HG03571 (cell line): ENCODE data around the gene IL17REL.

ENCODE experiments used
- ATAC-seq: cut with Tn5 transposase; IDR thresholded peaks from one replicate; pipeline ENCODE4 v1.9.1; 2021; ENCODE audit not compliant: unreplicated experiment

Gene IL17REL

DNA sequence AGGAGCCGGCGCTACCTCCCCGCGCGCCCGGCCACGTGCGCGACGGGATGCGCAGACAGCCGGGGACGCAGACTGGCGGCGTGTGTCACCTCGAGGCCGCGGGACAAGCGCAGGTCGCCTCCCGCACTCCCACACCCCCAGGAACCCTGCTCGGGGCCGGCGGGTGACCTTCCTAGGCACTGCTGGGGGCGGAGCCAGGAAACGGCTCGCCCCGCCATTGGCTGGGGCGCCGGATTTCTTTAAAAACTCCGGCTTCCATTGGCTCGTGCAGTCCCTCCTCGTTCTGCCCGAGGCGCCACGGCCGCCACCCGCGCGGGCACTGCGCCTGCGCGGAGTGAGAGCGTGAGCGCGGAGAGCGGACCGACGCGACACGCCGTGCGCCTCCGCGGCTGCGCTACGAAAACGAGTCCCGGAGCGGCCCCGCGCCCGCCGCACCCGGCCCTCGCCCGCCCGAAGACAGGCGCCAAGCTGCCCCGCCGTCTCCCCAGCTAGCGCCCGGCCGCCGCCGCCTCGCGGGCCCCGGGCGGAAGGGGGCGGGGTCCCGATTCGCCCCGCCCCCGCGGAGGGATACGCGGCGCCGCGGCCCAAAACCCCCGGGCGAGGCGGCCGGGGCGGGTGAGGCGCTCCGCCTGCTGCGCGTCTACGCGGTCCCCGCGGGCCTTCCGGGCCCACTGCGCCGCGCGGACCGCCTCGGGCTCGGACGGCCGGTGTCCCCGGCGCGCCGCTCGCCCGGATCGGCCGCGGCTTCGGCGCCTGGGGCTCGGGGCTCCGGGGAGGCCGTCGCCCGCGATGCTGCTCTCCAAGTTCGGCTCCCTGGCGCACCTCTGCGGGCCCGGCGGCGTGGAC, 52.2 kb downstream of the IL17REL start, which contains the start of gene PIM3:
PIM3 (plus strand) TSS at position 614 of the 846 bp plus-strand sequence; CDS start at position 790, 176 bp downstream.
- ATAC-seq: peak; percentile 42

DNA sequence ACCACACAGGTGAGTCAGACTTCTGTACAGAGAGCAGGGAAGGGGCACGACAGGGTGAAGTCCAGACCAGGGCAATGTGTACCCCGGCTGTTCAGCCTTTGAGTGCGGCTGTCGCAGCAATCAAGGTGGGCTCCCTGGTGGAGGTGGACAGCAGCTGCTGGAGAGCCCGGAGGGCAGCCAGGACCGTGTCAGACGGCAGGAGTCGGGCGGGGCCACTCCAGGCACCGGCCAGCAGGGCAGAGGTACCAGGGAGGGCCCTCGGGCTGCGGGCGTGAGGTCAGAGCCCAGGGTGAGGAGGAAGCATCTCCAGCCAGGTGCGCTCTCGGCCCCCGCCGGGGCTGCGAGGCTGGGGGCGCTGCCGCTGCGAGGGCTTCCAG, 52.8 kb downstream of the IL17REL start:
- ATAC-seq: no peak

DNA sequence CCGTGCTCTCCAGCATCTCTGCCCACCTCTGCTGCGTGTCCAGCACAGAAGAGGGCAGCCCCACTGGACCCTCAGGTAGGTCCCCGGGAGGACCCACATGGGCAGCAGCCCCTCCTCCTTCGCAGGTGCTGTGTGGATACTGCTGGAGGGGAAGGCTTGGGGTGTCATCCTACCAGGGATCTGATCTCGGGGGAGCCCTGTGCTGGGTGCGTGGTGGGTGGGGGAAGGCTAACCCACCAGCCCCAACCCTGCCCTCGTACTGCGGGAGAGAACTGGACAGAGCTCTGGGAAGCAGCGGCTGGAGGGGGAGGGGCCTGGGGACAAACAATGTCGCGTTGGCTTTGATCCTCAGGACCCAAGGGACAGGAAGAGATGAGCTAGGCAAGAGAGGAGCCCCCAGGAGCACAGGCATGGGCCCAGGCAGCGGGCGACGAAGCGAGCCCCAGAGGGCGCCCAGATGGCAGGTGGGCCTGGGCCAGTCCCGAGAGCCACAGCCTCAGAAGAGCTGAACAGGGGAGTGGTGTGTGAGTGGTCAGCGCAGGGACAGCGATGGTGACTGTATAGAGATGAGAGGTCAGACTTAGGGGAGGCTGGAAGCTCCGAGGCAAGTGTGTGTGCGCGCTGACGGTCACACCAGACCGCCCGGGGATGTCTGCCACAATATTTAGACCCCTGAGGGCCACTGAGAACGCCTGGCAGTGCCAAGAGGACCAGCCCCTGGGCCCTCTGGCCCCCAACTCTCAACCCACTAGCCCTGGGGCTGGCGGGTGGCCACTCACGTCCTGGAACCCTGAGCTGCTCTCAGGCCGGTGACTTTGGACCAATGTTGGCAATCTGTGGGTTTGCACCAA, 53.4 kb downstream of the IL17REL start:
- ATAC-seq: no peak

DNA sequence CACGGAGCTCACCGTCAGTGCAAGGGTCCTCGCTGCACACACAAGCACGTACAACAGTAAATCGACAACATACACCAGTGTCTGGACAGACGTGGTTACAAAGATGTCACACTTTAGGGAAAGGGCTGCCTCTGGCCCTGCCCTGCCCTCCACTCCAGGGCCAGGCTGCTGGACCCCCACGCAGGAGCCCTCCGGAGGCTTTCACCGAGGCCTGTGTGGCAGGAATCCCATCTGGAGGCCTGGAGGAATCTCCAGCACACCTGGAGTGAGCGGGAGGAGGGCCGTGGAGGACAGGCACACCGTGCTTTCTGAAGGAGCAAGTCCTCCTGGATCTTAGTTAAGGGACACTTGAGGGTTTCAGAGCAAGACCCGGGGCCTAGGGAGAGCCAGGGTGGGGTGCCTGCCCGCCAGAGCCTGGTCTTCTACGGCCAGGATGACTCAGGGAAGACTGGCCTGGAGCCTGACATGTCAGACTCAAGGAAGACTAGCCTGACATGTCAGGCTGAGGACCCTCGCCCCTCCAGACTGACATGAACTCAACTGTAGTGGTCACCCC, 54.1 kb downstream of the IL17REL start:
- ATAC-seq: no peak

DNA sequence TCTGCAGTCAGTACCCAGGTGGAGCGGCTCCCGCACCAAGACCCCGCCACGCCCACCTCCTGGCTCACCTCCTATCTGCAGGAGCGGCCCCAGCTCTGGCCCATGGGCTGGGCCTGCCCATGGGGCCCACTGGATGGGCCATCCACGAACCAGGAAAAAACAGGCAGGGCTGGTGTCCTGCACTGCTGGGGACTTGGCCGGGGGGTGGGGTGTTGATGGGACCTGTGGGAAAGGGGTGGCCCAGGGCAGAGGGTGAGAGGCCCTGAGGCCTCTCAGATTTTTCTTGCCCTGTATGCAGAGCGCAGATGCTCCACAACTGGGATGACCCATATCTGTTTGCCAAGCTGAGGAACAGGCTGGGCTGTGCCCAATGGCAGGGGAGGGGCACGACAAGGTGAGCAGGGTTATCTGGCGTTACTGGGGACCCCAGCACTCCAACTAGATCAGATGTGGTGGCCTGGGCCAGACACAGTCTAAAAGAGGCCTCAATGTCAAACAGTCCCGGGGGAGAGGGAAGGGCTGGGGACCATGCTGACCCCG, 54.7 kb downstream of the IL17REL start:
- no peak for ATAC-seq

DNA sequence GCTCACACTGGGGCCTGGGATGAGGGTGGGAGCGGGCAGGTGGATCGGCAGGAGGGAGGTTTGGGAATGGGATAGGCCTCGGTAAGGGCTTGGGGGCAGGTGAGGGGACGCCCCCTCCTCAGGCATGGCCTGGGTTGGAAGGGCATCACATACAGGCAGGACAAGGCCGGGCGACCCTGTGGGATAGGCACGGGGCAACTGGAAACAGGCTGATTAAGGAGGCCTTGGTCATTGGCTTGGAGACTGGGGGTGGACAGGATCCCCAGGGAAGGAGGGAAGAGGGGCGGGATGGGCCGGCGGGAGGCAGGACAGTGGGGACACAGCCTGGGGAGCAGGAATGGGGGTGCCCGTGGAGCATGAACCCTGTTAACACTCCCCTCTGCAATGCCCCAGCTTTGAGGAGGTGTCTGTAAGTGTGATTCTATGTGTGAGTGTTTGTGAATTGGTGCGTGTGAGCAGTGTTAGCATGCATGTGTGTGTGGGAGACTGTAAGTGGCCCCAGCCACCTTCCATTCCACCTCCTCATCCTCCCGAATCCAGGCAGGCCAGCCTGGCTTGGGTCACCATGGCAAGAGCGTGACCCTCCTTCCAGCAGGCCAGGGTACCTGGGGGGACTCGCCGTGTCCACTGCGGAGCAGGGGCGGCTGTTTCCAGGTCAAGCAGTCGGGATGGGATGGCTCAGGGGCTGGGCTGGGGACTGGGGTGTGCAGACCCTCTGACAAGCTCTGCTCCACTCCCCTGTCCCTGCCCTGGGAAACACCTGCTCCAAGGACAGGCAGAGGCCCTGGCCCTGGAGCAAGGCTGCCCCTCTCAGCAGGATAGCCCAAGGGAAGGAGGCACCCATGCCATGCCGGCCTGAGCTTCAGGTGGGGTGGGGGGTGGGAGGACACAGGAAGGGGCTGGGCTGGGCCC, 55.4 kb downstream of the IL17REL start:
- ATAC-seq: no peak

DNA sequence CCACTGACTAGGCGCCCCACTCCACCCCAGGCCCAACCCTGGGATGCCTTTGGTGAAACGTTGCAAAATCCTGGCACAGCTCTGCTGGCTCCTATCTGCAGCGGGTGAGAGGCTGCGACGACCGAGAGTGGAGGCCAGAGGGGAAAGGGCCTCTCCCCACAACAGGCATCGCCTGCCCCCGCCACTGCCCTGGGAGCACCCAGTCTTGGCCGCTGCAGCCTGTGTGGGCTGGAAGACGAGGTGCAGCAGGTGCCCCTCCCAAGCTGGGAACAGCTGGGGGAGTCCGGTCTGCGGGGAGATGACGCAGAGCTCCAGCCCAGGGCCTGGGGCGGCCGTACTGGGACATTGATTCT, 56.2 kb downstream of the IL17REL start:
- ATAC-seq: no peak

DNA sequence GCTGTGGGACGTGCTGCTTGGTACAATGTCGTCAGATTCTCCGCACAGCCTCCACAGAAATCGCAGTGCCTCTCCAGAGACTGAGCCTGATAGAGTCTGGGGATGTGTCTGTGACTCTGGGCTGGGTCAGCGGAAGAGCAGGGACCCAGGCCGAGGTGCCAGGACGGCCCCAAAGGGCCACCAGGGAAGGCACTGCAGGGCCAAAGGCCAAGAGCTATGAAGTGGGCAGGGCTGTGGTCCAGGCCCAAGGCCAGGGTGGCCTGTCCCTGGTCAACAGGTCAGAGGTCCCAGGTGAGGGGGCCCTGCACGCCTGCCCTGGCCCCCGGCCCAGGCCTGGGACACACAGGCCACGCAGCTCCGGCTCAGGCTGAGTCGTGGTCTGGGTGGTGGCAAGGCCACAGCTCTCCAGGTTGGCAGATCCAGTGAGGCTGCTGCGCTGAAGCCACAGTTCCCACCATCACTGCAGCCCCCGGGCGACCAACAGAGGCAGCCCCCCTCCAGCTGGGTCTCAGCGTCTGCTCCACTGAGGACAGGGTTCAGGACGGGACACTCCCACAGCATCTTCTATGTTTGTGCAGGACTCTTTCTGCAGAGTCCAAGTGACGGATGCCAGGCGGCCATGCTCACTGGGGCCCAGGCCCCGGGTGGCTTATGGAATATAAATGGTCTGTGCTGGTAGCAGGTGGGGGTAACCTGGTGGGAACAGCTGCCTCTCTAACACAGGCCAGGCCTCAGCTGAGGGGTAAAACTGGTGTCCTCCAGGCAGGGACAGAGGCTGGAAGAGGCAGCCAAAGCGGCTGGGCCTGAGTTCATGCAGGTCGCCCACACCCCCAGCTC, 56.8 kb downstream of the IL17REL start:
- no peak for ATAC-seq

DNA sequence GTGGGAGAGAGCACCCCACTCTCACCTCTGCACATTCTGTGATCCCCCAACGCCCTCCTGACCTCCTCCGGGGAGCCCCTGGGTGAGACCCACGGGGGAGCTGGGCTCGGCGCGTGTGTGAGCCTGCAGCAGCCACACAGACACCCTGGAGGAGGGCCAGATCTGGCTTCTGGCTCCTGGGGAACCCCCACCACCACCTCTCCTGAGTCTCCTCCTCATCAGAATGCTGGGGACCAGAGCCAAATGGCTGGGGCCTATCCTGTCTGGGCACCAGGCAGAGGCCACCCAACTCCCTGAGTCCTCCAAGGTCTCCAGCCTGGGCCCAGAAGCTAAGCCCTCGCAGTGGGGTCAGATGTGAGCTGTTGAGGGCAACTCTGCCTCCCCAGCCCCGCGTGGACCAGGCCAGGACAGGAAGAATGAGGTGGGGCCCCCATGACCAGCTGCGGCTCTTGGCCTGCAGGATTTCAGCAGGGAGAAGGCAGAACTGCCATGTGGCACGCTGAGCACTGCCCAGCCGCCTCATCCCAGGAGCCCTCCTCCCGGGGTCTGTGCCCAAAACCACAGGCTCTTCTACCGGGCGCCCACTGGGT, 57.5 kb downstream of the IL17REL start:
- no peak for ATAC-seq

DNA sequence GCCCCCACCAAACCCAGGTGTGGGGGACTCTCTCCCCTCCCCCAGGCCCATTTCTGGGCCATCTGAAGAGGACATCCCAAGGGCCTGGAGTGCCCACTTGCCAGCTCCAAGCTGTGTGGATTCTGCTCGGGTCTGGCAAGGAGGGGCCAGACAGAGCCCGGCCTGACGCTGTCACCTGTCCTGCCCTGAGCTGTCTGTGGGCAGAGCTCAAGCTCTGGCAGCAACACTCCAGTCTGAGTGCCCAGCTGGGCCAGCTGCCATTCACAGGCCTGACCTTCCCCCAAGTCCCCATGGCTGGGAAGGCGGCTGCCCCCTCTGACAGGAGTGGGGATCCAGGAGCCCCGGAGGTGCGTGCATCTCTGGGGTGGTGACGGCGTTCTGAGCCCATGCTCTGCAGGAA, 58.2 kb downstream of the IL17REL start:
- no peak for ATAC-seq

DNA sequence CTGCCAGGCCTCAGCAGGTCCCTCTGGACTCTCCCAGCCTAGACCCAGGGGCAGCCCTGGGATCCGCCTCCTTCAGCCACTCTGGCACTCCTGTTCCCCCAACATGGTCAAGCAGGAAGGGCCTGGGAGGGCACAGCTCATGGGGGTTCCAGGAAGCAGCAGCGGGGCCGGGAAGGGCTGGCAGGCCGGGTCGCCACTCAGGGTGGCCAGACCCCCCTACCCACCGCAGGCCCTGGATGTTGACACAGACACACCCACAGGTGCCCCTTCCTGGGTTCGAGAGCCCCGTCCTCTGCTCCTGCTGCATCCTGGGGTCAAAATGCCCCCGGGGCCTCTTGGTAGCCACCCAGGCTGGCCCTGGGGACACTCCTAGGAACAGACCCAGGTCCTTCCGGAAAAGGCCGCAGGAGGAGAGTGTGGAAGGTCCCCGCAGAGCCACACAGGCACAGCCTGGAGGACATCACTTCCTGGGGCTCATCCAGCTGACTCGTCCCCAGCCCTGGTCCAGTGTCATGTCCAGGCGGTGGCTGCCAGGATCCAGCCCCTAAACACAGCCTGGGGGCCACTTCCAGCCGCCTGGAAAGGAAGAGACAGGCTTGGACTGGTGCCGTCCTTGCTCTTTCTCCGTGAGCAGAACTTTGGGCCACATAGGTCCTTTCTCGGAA, 58.8 kb downstream of the IL17REL start:
- no peak for ATAC-seq

DNA sequence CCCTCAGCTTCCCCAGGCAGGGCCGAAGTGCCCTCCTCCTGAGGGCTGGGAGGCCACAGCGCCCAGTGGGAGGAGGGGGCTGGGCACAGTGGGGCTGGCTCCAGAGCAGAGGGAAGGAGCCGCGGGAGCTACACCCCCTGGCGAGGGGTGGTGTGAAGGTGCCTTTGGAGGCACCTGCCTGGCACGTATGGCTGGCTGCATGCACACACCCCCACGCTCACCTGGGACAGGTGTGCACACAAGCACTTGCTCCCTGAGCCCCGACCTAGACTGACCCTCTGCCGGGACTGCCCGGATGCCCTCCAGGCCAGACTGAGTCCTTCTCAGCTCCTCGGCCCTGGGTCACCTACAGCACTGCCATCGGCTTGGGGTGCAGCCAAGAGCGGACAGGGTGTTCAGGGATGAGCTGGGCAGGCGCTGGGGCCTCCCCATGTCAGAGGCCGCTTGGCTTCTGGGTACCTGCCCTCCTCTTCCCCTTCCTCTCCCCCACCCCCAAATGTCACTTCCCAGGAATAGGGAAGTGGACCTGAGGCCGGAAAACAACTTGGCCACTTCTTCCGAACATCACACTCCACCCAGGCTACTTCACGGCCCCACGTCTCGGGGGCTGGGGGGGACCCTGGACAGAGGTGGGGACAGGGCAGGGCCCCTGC, 59.4 kb downstream of the IL17REL start:
- no peak for ATAC-seq

DNA sequence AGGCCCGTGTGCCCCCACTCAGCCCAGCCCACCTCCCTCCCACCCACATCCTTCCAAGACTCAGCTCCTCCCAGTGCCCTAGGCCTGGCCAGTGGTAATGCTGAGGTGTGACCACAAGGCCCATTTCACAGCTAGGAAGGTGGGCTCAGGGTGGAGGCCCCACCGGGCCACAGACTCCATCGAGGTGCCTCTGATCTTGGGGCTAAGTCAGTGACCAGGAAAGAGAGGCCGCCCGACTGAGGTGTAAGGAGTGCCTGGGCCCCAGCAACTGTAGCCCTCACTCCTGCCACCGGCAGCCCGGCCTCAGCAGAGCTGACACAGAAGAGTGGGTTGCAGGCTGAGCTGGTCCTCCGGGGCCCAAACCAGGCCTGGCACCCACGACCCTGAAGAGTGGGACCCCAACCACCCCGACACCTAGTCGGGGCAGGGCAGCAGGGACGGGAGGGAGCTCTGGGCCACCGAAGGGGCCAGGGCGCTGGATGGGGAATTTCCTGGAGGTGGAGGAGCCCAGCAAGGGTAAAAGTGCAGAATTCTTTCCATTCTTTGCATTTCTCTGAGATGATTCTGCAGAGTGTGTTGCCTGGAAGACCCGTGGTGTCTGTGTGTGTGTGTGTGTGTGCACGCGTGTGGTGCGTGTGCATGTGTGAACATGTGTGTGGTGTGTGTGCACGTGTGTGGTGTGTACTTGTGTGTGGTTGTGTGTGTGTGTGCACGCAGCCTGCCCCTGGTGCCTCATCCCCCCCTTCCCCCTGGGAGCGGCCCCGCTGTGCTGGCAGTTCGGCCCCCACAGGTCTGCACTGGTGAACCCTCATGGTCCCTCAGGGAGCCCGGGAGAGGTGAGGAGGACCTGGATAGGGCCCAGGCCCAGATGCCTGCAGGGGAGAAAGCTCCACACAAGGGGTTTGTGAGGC, 60.3 kb downstream of the IL17REL start:
- ATAC-seq: no peak

DNA sequence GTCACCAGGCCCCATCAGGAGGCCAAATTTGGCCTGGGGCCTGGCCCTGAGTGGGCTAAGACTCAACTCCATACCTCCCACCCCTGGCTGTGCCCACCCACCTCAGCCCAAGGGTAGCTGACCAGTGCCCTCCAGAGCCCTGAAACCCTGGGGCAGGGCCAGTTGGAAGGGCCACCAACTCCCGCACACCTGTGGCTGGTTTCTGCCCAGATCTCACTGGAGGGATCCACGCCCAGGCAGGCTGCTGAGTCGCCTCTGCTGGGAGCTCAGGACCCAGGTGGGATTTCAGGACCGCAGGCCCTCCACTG, 60.9 kb downstream of the IL17REL start:
- ATAC-seq: no peak

DNA sequence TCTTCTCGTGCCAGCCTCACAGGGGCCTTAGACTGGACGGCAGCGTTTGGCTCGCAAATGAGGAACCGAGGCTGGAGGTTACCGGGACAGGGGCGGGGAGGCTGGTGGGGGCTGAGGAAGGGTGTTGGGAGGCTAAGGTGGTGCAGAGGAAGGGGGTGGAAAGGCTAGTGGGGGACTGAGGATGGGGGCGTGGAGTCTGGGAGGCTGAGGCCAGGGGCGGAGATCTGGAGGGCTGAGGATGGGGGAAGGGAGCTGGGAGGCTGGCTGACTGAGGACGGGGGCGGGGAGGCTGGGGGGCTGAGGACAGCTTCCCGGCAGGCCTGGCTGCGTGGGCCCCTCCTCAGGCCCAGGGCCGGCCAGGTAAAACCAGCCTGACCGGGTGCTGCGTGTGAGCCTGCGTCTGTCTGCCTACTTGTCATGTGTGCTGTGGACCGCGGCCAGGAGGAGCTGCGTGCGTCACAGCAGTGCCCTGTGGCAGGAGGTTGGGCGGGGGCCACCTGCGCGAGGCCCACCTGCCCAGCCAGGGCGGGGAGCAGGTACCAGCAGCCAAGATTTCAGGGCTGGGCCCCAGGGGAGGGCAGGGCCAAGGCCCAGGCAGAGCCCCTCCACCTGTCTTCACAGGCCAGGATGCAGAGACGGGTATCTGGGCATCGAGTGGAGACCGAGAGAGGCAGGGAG, 61.4 kb downstream of the IL17REL start:
- no peak for ATAC-seq

DNA sequence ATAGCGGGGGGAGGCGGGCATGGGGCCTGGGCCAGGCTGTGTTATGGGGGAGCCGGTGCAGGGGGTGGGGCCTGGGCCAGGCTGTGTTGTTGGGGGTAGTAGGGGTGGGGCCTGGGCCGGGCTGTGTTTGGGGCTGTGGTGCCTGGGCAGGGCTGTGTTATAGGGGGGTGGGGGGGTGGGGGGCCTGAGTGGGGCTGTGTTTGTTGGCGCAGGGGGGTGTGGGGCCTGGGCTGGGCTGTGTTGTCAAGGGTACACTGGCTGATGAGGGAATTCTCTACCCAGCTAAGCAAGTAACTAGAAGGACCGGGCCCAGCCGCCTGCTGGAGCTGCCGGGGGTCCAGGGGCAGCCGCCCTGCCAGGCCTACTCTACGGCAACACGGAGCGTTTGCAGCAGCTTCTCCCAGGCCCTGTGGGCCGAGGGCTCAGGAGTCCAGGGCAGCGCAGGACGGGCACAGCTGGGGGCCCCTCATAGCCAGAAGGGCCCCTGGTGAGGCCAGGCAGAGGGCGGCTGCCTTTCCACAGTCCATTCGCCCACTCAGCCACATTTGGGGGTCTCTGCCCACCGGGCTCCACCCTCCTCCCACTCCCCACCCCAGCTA, 62.1 kb downstream of the IL17REL start:
- ATAC-seq: no peak
